ENCODE results near the gene IL20RA. TPM values are rescaled to one million over a fixed set of nuclear protein-coding genes. Genes with fewer than 3 reads are reported as not detected.
A peak's percentile ranks its signal among the peaks of the same experiment; 100 is the strongest.

The IL20RA gene
- total RNA-seq, 1 donor, result 0.18 TPM

GRCh38 chr6:136969433-136969832 lies 75.3 kb downstream of the IL20RA start:
- H3K4me3 ChIP-seq (ENCODE audit: low read depth, low read length), result no peak overlapping the region
- DNase-seq (ENCODE audit: low read depth), result no peak
- no peak for TF ChIP-seq CTCF (IDR thresholded peaks at IDR 0.05; ENCODE audit: insufficient read depth, low read length)

- DNase-seq (ENCODE audit: low read depth), result no peak
- no peak for TF ChIP-seq CTCF (IDR thresholded peaks at IDR 0.05; ENCODE audit: insufficient read depth, low read length)
- H3K4me3 ChIP-seq (ENCODE audit: low read depth, low read length), result no peak overlapping the region
Measured at GRCh38 chr6:136968837-136969236, 75.9 kb downstream of the IL20RA start.

GRCh38 chr6:136967876-136968752 lies 76.7 kb downstream of the IL20RA start:
- DNase-seq (ENCODE audit: low read depth), result peak; percentile 73
- peak; percentile 55 for TF ChIP-seq CTCF (IDR thresholded peaks at IDR 0.05; ENCODE audit: insufficient read depth, low read length)
- no peak overlapping the region for H3K4me3 ChIP-seq (ENCODE audit: low read depth, low read length)

GRCh38 chr6:136964398-136964797 lies 80.4 kb downstream of the IL20RA start:
- no peak for DNase-seq (ENCODE audit: low read depth)
- no peak overlapping the region for H3K4me3 ChIP-seq (ENCODE audit: low read depth, low read length)
- no peak for TF ChIP-seq CTCF (IDR thresholded peaks at IDR 0.05; ENCODE audit: insufficient read depth, low read length)

- no peak overlapping the region for H3K4me3 ChIP-seq (ENCODE audit: low read depth, low read length)
- DNase-seq (ENCODE audit: low read depth), result no peak
- TF ChIP-seq CTCF (IDR thresholded peaks at IDR 0.05; ENCODE audit: insufficient read depth, low read length), result no peak
Measured at GRCh38 chr6:136963259-136963658, 81.5 kb downstream of the IL20RA start.

- no peak overlapping the region for H3K4me3 ChIP-seq (ENCODE audit: low read depth, low read length)
- TF ChIP-seq CTCF (IDR thresholded peaks at IDR 0.05; ENCODE audit: insufficient read depth, low read length), result no peak
- no peak for DNase-seq (ENCODE audit: low read depth)
Measured at GRCh38 chr6:136962661-136963060, 82.1 kb downstream of the IL20RA start.

Measured in fibroblast of the aortic adventitia (primary cell).